Liver (tissue), 9 donors: ENCODE results near the gene COX5A. TPM values are rescaled to one million over a fixed set of nuclear protein-coding genes. Genes with fewer than 3 reads are reported as not detected.

ENCODE experiments used
- DNase-seq: peaks from one replicate; pipeline ENCODE4 v3.0.0-alpha.2; 2017; ENCODE audit warnings: low spot score
- H3K27ac ChIP-seq, 2 donors: one replicate each; pipeline ENCODE4 v1.7.0; 2013; ENCODE audit warnings: inconsistent platforms in 2 of 2, low read length in 2 of 2, control low read depth in 1 of 2, low read depth in 1 of 2, mild to moderate bottlenecking in 1 of 2
- H3K27me3 ChIP-seq, 4 donors: one replicate each; pipeline versions ENCODE4 v1.6.1 to v1.7.0; 2013; ENCODE audit warnings: low read length in 3 of 4, inconsistent platforms in 1 of 4, mild to moderate bottlenecking in 1 of 4, moderate library complexity in 1 of 4; ENCODE audit not compliant: control insufficient read depth in 4 of 4, insufficient read depth in 4 of 4
- H3K36me3 ChIP-seq, 4 donors: one replicate each; pipeline versions ENCODE4 v1.6.1 to v1.7.0; 2013; ENCODE audit warnings: low read length in 3 of 4, mild to moderate bottlenecking in 3 of 4, low read depth in 1 of 4, moderate library complexity in 1 of 4; ENCODE audit not compliant: control insufficient read depth in 4 of 4, insufficient read depth in 3 of 4
- H3K4me1 ChIP-seq, 4 donors: one replicate each; pipeline versions ENCODE4 v1.6.1 to v1.7.0; 2013; ENCODE audit warnings: low read length in 3 of 4, mild to moderate bottlenecking in 3 of 4, moderate library complexity in 1 of 4; ENCODE audit not compliant: control insufficient read depth in 4 of 4, insufficient read depth in 4 of 4
- H3K4me3 ChIP-seq, 3 donors: one replicate each; pipeline versions ENCODE4 v1.6.1 to v1.7.0; 2013; ENCODE audit warnings: low read length in 3 of 3, control low read depth in 1 of 3, low read depth in 1 of 3, mild to moderate bottlenecking in 1 of 3
- H3K9ac ChIP-seq, 2 donors: one replicate each; pipeline ENCODE4 v1.7.0; 2013; ENCODE audit warnings: low read length in 2 of 2, mild to moderate bottlenecking in 2 of 2, moderate library complexity in 2 of 2, control low read depth in 1 of 2, low read depth in 1 of 2
- H3K9me3 ChIP-seq, 4 donors: one replicate each; pipeline versions ENCODE4 v1.6.1 to v1.7.0; 2013; ENCODE audit warnings: low read length in 3 of 4; ENCODE audit not compliant: control insufficient read depth in 4 of 4
- EGR1 ChIP-seq, 2 donors: IDR thresholded peaks; 2 replicates each; pipeline ENCODE4 v1.6.1; 2016 to 2018; ENCODE audit warnings: antibody characterized with exemption in 2 of 2, low read depth in 2 of 2
- FOXA1 ChIP-seq: IDR thresholded peaks from 2 replicates; pipeline ENCODE4 v1.6.1; 2016; ENCODE audit warnings: antibody characterized with exemption
- FOXA2 ChIP-seq: IDR thresholded peaks from 2 replicates; pipeline ENCODE4 v1.6.1; 2016; ENCODE audit warnings: antibody characterized with exemption
- GABPA ChIP-seq, 2 donors: IDR thresholded peaks in 1 of 2; conservative IDR thresholded peaks in 1 of 2; 2 replicates each; pipeline ENCODE4 v1.6.1; 2016; ENCODE audit warnings: antibody characterized with exemption in 2 of 2, mild to moderate bottlenecking in 1 of 2, moderate library complexity in 1 of 2
- HNF4A ChIP-seq, 2 donors: conservative IDR thresholded peaks; 2 replicates each; pipeline ENCODE4 v1.6.1; 2016; ENCODE audit warnings: antibody characterized with exemption in 2 of 2, mild to moderate bottlenecking in 2 of 2
- HNF4G ChIP-seq: IDR thresholded peaks from 2 replicates; pipeline ENCODE4 v1.6.1; 2016; ENCODE audit warnings: antibody characterized with exemption
- JUND ChIP-seq, 2 donors: IDR thresholded peaks; 2 replicates each; pipeline ENCODE4 v1.6.1; 2016; ENCODE audit warnings: antibody characterized with exemption in 2 of 2
- MAX ChIP-seq: IDR thresholded peaks from 2 replicates; pipeline ENCODE4 v1.6.1; 2016; ENCODE audit warnings: antibody characterized with exemption
- NR2F2 ChIP-seq: IDR thresholded peaks from 2 replicates; pipeline ENCODE4 v1.6.1; 2016; ENCODE audit warnings: antibody characterized with exemption
- RAD21 ChIP-seq, 2 donors: IDR thresholded peaks; 2 replicates each; pipeline ENCODE4 v1.6.1; 2016; ENCODE audit warnings: antibody characterized with exemption in 2 of 2, mild to moderate bottlenecking in 2 of 2
- REST ChIP-seq: IDR thresholded peaks from 2 replicates; pipeline ENCODE4 v1.6.1; 2016; ENCODE audit warnings: antibody characterized with exemption, mild to moderate bottlenecking
- RXRA ChIP-seq, 2 donors: IDR thresholded peaks; 2 replicates each; pipeline ENCODE4 v1.6.1; 2017 to 2018; ENCODE audit warnings: antibody characterized with exemption in 2 of 2, mild to moderate bottlenecking in 1 of 2
- SP1 ChIP-seq: IDR thresholded peaks from 2 replicates; pipeline ENCODE4 v1.6.1; 2018; ENCODE audit warnings: antibody characterized with exemption, mild to moderate bottlenecking
- TAF1 ChIP-seq: conservative IDR thresholded peaks from 2 replicates; pipeline ENCODE4 v1.6.1; 2016; ENCODE audit warnings: antibody characterized with exemption, mild to moderate bottlenecking
- YY1 ChIP-seq: IDR thresholded peaks from 2 replicates; pipeline ENCODE4 v1.6.1; 2016; ENCODE audit warnings: antibody characterized with exemption, mild to moderate bottlenecking
- WGBS: extraction: QIAGEN DNeasy Blood & Tissue Kit; methylation state at CpG from one replicate; pipeline ENCODE4 v1.1.7; 2013; 5-methylcytosine and 5-hydroxymethylcytosine counted together
- polyA plus RNA-seq, 2 donors: library from polyadenylated mRNA; stranded (reverse) in 1 of 2; unstranded in 1 of 2; fragments of 200-250 nt in 1 of 2; fragments of >200 nt in 1 of 2; fragmentation: Nextera tagmentation in 1 of 2; extraction: Ambion mirVana in 1 of 2; gene quantifications; one replicate each; pipeline versions ENCODE4 v1.2.1 to v1.2.3, GENCODE V29; 2013 to 2015
- total RNA-seq, 2 donors: library from RNA; depleted of rRNA; stranded (reverse); fragments of >200 nt; gene quantifications; one replicate each; pipeline ENCODE4 v1.2.3, GENCODE V29; 2014
- TF ChIP-seq, protein P1 (sequence below): fragments of 150-350 bp; IDR thresholded peaks from 2 replicates; pipeline ENCODE4 v1.5.1; 2017; ENCODE audit warnings: improper control_type of control experiment, low read depth, low read length; ENCODE audit not compliant: missing input control
- TF ChIP-seq, protein P2 (sequence below): IDR thresholded peaks from 2 replicates; pipeline ENCODE4 v1.6.1; 2016; ENCODE audit warnings: antibody characterized with exemption
- TF ChIP-seq, protein P3 (sequence below): IDR thresholded peaks from 2 replicates; pipeline ENCODE4 v1.6.1; 2016; ENCODE audit warnings: antibody characterized with exemption
- donor health status: healthy.
- donor health status: healthy.
- donor health status: healthy.
- donor health status: healthy.
- donor health status: healthy.

Gene COX5A
- total and polyA plus RNA-seq, 4 donors: 47.9 to 374 (median 190) TPM

DNA sequence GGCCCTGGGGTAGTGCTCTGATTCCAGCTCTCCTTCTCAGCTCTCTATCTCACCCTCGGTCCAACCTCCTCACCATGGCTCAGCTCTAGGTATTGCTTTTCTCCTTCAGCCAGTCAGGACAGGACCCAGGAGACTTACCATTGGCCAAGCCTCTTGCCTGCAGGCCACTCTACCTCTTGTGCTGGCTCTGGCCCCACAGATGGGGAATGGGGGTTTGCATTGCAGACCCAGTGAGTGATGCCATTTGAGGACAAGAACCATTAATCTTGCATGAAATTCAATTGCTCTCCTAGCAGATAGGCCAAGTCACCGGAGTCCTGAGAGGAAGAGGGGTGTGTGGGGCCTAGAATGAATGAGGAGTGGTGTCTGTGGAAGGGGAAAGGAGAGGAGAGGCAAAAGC lies 24.8 kb upstream of the COX5A start:
- no peaks in the 10 kb centered on the region for H3K9me3 ChIP-seq
- no peak for DNase-seq
- peaks cover 5 to 8% (median 7%) of the 10 kb centered on the region in 4 donors for H3K4me1 ChIP-seq
- TF ChIP-seq RXRA (IDR thresholded peaks at IDR 0.05) (no peak), FOXA2 (no peak), RAD21 (IDR thresholded peaks at IDR 0.05) (no peak), NR2F2 (no peak), GABPA (IDR thresholded peaks at IDR 0.05 in 1 of 2, conservative IDR thresholded peaks at IDR 0.05 in 1 of 2) (no peak), EGR1 (IDR thresholded peaks at IDR 0.05; ENCODE audit: low read depth in 2 of 2) (no peak), SP1 (no peak), HNF4G (no peak), YY1 (no peak), TAF1 (no peak), REST (no peak), JUND (IDR thresholded peaks at IDR 0.05) (no peak), MAX (no peak), HNF4A (conservative IDR thresholded peaks at IDR 0.05) (no peak), FOXA1 (no peak)
- TF ChIP-seq, protein P1, sequence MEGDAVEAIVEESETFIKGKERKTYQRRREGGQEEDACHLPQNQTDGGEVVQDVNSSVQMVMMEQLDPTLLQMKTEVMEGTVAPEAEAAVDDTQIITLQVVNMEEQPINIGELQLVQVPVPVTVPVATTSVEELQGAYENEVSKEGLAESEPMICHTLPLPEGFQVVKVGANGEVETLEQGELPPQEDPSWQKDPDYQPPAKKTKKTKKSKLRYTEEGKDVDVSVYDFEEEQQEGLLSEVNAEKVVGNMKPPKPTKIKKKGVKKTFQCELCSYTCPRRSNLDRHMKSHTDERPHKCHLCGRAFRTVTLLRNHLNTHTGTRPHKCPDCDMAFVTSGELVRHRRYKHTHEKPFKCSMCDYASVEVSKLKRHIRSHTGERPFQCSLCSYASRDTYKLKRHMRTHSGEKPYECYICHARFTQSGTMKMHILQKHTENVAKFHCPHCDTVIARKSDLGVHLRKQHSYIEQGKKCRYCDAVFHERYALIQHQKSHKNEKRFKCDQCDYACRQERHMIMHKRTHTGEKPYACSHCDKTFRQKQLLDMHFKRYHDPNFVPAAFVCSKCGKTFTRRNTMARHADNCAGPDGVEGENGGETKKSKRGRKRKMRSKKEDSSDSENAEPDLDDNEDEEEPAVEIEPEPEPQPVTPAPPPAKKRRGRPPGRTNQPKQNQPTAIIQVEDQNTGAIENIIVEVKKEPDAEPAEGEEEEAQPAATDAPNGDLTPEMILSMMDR: no peak
- TF ChIP-seq, protein P2, sequence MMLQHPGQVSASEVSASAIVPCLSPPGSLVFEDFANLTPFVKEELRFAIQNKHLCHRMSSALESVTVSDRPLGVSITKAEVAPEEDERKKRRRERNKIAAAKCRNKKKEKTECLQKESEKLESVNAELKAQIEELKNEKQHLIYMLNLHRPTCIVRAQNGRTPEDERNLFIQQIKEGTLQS: no peak
- TF ChIP-seq, protein P3, sequence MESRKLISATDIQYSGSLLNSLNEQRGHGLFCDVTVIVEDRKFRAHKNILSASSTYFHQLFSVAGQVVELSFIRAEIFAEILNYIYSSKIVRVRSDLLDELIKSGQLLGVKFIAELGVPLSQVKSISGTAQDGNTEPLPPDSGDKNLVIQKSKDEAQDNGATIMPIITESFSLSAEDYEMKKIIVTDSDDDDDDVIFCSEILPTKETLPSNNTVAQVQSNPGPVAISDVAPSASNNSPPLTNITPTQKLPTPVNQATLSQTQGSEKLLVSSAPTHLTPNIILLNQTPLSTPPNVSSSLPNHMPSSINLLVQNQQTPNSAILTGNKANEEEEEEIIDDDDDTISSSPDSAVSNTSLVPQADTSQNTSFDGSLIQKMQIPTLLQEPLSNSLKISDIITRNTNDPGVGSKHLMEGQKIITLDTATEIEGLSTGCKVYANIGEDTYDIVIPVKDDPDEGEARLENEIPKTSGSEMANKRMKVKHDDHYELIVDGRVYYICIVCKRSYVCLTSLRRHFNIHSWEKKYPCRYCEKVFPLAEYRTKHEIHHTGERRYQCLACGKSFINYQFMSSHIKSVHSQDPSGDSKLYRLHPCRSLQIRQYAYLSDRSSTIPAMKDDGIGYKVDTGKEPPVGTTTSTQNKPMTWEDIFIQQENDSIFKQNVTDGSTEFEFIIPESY: no peak
- 63% methylated on average over 2 of the region's 2 CpGs for WGBS
- no peak overlapping the region for H3K27ac ChIP-seq
- H3K27me3 ChIP-seq: peaks cover 0 to 11% (median 3%) of the 10 kb centered on the region in 4 donors
- no peak overlapping the region for H3K9ac ChIP-seq
- no peaks in the 10 kb centered on the region for H3K36me3 ChIP-seq
- no peak overlapping the region for H3K4me3 ChIP-seq
